HEK293 (cell line): ENCODE measurements around the gene GPR153.

Experiments used
- EGR2 ChIP-seq: fragments of 450-650 bp; formaldehyde crosslinking; IDR thresholded peaks from 2 replicates; pipeline ENCODE4 v1.5.1; 2016; ENCODE audit warnings: low read depth, missing biosample characterization, missing genetic modification characterization
- GLIS2 ChIP-seq: fragments of 450-650 bp; formaldehyde crosslinking; IDR thresholded peaks from 2 replicates; pipeline ENCODE4 v1.5.1; 2016; ENCODE audit warnings: missing biosample characterization, missing genetic modification characterization
- HOXD13 ChIP-seq: sonication (generic); formaldehyde crosslinking; IDR thresholded peaks from 2 replicates; pipeline ENCODE4 v1.8.0; 2022; ENCODE audit warnings: missing genetic modification reagents, borderline replicate concordance
- KLF1 ChIP-seq: fragments of 450-650 bp; formaldehyde crosslinking; IDR thresholded peaks from 2 replicates; pipeline ENCODE4 v1.5.1; 2016; ENCODE audit warnings: missing biosample characterization, missing genetic modification characterization
- KLF7 ChIP-seq: fragments of 450-650 bp; formaldehyde crosslinking; IDR thresholded peaks from 2 replicates; pipeline ENCODE4 v1.5.1; 2016; ENCODE audit warnings: missing biosample characterization, missing genetic modification characterization, borderline replicate concordance
- PRDM1 ChIP-seq: fragments of 450-650 bp; formaldehyde crosslinking; IDR thresholded peaks from 2 replicates; pipeline ENCODE4; 2016; ENCODE audit warnings: missing biosample characterization, missing genetic modification characterization
- SP7 ChIP-seq: fragments of 450-650 bp; formaldehyde crosslinking; IDR thresholded peaks from 2 replicates; pipeline ENCODE4 v1.5.1; 2016; ENCODE audit warnings: missing biosample characterization, missing genetic modification characterization
- ZFP3 ChIP-seq: fragments of 450-650 bp; formaldehyde crosslinking; IDR thresholded peaks from 2 replicates; pipeline ENCODE4 v1.5.1; 2016; ENCODE audit warnings: low read depth, missing biosample characterization, missing genetic modification characterization
- ZNF155 ChIP-seq: fragments of 450-650 bp; formaldehyde crosslinking; IDR thresholded peaks from 2 replicates; pipeline ENCODE4 v1.5.1; 2016; ENCODE audit warnings: missing biosample characterization, missing genetic modification characterization
- ZNF24 ChIP-seq: fragments of 450-650 bp; formaldehyde crosslinking; IDR thresholded peaks from 2 replicates; pipeline ENCODE4 v1.5.1; 2016; ENCODE audit warnings: missing biosample characterization, missing genetic modification characterization
- ZNF426 ChIP-seq: fragments of 450-650 bp; formaldehyde crosslinking; IDR thresholded peaks from 2 replicates; pipeline ENCODE4 v1.5.1; 2017; ENCODE audit warnings: missing biosample characterization, missing genetic modification characterization, mild to moderate bottlenecking, inconsistent platforms, moderate library complexity
- ZNF585B ChIP-seq: fragments of 450-650 bp; formaldehyde crosslinking; IDR thresholded peaks from 2 replicates; pipeline ENCODE4 v1.5.1; 2016; ENCODE audit warnings: missing biosample characterization, missing genetic modification characterization
- ZNF626 ChIP-seq: fragments of 450-650 bp; sonication (Bioruptor Pico); formaldehyde crosslinking; IDR thresholded peaks from 2 replicates; pipeline ENCODE4 v1.5.1; 2018; ENCODE audit warnings: missing biosample characterization, missing genetic modification characterization, inconsistent platforms
- TF ChIP-seq, protein P1 (sequence below): fragments of 450-650 bp; formaldehyde crosslinking; IDR thresholded peaks from 2 replicates; pipeline ENCODE4 v1.5.1; 2016; ENCODE audit warnings: missing biosample characterization, missing genetic modification characterization, borderline replicate concordance
- TF ChIP-seq, protein P2 (sequence below): fragments of 450-650 bp; formaldehyde crosslinking; IDR thresholded peaks from 2 replicates; pipeline ENCODE4 v1.5.1; 2016; ENCODE audit warnings: missing biosample characterization, missing genetic modification characterization
- TF ChIP-seq, protein P3 (sequence below): fragments of 450-650 bp; formaldehyde crosslinking; IDR thresholded peaks from 2 replicates; pipeline ENCODE4 v1.5.0; 2017; ENCODE audit warnings: missing biosample characterization, missing genetic modification characterization, borderline replicate concordance
- TF ChIP-seq, protein P4 (sequence below): fragments of 450-650 bp; formaldehyde crosslinking; IDR thresholded peaks from 2 replicates; pipeline ENCODE4 v1.5.1; 2016; ENCODE audit warnings: missing biosample characterization, missing genetic modification characterization

The GPR153 gene

GRCh38 chr1:6271554-6271953 lies 10.7 kb upstream of the GPR153 start (continued):
- TF ChIP-seq, protein P1, sequence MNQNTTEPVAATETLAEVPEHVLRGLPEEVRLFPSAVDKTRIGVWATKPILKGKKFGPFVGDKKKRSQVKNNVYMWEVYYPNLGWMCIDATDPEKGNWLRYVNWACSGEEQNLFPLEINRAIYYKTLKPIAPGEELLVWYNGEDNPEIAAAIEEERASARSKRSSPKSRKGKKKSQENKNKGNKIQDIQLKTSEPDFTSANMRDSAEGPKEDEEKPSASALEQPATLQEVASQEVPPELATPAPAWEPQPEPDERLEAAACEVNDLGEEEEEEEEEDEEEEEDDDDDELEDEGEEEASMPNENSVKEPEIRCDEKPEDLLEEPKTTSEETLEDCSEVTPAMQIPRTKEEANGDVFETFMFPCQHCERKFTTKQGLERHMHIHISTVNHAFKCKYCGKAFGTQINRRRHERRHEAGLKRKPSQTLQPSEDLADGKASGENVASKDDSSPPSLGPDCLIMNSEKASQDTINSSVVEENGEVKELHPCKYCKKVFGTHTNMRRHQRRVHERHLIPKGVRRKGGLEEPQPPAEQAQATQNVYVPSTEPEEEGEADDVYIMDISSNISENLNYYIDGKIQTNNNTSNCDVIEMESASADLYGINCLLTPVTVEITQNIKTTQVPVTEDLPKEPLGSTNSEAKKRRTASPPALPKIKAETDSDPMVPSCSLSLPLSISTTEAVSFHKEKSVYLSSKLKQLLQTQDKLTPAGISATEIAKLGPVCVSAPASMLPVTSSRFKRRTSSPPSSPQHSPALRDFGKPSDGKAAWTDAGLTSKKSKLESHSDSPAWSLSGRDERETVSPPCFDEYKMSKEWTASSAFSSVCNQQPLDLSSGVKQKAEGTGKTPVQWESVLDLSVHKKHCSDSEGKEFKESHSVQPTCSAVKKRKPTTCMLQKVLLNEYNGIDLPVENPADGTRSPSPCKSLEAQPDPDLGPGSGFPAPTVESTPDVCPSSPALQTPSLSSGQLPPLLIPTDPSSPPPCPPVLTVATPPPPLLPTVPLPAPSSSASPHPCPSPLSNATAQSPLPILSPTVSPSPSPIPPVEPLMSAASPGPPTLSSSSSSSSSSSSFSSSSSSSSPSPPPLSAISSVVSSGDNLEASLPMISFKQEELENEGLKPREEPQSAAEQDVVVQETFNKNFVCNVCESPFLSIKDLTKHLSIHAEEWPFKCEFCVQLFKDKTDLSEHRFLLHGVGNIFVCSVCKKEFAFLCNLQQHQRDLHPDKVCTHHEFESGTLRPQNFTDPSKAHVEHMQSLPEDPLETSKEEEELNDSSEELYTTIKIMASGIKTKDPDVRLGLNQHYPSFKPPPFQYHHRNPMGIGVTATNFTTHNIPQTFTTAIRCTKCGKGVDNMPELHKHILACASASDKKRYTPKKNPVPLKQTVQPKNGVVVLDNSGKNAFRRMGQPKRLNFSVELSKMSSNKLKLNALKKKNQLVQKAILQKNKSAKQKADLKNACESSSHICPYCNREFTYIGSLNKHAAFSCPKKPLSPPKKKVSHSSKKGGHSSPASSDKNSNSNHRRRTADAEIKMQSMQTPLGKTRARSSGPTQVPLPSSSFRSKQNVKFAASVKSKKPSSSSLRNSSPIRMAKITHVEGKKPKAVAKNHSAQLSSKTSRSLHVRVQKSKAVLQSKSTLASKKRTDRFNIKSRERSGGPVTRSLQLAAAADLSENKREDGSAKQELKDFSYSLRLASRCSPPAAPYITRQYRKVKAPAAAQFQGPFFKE (tag by site-specific recombination), result no peak
- TF ChIP-seq ZFP3 (tag by site-specific recombination) (no peak), ZNF585B (tag by site-specific recombination) (no peak), ZNF155 (tag by site-specific recombination) (no peak), PRDM1 (no peak), ZNF626 (tag by site-specific recombination) (no peak), SP7 (tag by site-specific recombination) (peak; percentile 94), GLIS2 (peak; percentile 87), KLF1 (tag by site-specific recombination) (peak; percentile 71), EGR2 (tag by site-specific recombination) (peak; percentile 96), ZNF426 (tag by site-specific recombination) (no peak), ZNF24 (tag by site-specific recombination) (0 out of 2 replicates have a peak, but pooled peaks have one; percentile 21), KLF7 (tag by site-specific recombination) (no peak), HOXD13 (CRISPR knock-in tag) (no peak)
- TF ChIP-seq, protein P2, sequence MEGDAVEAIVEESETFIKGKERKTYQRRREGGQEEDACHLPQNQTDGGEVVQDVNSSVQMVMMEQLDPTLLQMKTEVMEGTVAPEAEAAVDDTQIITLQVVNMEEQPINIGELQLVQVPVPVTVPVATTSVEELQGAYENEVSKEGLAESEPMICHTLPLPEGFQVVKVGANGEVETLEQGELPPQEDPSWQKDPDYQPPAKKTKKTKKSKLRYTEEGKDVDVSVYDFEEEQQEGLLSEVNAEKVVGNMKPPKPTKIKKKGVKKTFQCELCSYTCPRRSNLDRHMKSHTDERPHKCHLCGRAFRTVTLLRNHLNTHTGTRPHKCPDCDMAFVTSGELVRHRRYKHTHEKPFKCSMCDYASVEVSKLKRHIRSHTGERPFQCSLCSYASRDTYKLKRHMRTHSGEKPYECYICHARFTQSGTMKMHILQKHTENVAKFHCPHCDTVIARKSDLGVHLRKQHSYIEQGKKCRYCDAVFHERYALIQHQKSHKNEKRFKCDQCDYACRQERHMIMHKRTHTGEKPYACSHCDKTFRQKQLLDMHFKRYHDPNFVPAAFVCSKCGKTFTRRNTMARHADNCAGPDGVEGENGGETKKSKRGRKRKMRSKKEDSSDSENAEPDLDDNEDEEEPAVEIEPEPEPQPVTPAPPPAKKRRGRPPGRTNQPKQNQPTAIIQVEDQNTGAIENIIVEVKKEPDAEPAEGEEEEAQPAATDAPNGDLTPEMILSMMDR (tag by site-specific recombination), result no peak
- TF ChIP-seq, protein P3, sequence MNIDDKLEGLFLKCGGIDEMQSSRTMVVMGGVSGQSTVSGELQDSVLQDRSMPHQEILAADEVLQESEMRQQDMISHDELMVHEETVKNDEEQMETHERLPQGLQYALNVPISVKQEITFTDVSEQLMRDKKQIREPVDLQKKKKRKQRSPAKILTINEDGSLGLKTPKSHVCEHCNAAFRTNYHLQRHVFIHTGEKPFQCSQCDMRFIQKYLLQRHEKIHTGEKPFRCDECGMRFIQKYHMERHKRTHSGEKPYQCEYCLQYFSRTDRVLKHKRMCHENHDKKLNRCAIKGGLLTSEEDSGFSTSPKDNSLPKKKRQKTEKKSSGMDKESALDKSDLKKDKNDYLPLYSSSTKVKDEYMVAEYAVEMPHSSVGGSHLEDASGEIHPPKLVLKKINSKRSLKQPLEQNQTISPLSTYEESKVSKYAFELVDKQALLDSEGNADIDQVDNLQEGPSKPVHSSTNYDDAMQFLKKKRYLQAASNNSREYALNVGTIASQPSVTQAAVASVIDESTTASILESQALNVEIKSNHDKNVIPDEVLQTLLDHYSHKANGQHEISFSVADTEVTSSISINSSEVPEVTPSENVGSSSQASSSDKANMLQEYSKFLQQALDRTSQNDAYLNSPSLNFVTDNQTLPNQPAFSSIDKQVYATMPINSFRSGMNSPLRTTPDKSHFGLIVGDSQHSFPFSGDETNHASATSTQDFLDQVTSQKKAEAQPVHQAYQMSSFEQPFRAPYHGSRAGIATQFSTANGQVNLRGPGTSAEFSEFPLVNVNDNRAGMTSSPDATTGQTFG (tag by site-specific recombination), result no peak
- TF ChIP-seq, protein P4, sequence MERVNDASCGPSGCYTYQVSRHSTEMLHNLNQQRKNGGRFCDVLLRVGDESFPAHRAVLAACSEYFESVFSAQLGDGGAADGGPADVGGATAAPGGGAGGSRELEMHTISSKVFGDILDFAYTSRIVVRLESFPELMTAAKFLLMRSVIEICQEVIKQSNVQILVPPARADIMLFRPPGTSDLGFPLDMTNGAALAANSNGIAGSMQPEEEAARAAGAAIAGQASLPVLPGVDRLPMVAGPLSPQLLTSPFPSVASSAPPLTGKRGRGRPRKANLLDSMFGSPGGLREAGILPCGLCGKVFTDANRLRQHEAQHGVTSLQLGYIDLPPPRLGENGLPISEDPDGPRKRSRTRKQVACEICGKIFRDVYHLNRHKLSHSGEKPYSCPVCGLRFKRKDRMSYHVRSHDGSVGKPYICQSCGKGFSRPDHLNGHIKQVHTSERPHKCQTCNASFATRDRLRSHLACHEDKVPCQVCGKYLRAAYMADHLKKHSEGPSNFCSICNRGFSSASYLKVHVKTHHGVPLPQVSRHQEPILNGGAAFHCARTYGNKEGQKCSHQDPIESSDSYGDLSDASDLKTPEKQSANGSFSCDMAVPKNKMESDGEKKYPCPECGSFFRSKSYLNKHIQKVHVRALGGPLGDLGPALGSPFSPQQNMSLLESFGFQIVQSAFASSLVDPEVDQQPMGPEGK (tag by site-specific recombination), result peak; percentile 89
- TF ChIP-seq, all 188 proteins: peak for 37
